B cell (primary cell): ENCODE results near the gene KREMEN2. TPM values are rescaled to one million over a fixed set of nuclear protein-coding genes. Genes with fewer than 3 reads are reported as not detected.

ENCODE experiments used
- ATAC-seq: fragments of 200-7000 bp; cut with Tn5 transposase; one replicate; pipeline ENCODE4 v1.10.0; 2021; ENCODE audit warnings: low read depth, mild to moderate bottlenecking, moderate number of reproducible peaks, moderate library complexity
- CTCF ChIA-PET: fragments of 350-600 bp; sonication (Branson Sonifier 250); formaldehyde crosslinking; loops from one replicate; lab custom pipeline; 2021; ENCODE audit warnings: antibody characterized with exemption, inconsistent platforms; lab: Charles Lee
- POLR2A ChIA-PET: fragments of 350-600 bp; sonication (Branson Sonifier 250); formaldehyde crosslinking; loops from one replicate; lab custom pipeline; 2021; ENCODE audit warnings: antibody characterized with exemption; lab: Charles Lee
- DNase-seq: peaks from one replicate; pipeline ENCODE4 v3.0.0; 2013
- H2AFZ ChIP-seq: 2 replicates; pipeline ENCODE4 v1.6.1; 2012; ENCODE audit warnings: mild to moderate bottlenecking, low read depth, low read length; ENCODE audit not compliant: insufficient read depth, poor library complexity, severe bottlenecking
- H3K27ac ChIP-seq, 2 donors: 1 replicate in 1 of 2; 2 replicates in 1 of 2; pipeline ENCODE4 v1.5.1; 2012 to 2013; ENCODE audit warnings: low read length in 2 of 2, mild to moderate bottlenecking in 2 of 2, moderate library complexity in 1 of 2
- H3K27me3 ChIP-seq, 4 experiments: fragments of 200-600 bp in 1 of 4; sonication (generic) in 1 of 4; replicated peaks in 1 of 4; 1 replicate in 2 of 4; 2 replicates in 2 of 4; pipeline versions ENCODE4 v1.6.1 to v1.7.0; 2013 to 2016; ENCODE audit warnings: low read length in 3 of 4, mild to moderate bottlenecking in 2 of 4, mixed read lengths in 1 of 4, moderate library complexity in 1 of 4; ENCODE audit not compliant: insufficient read depth in 4 of 4, control insufficient read depth in 3 of 4; ENCODE audit errors: control extremely low read depth in 1 of 4
- H3K36me3 ChIP-seq, 2 experiments: replicated peaks in 1 of 2; 1 replicate in 1 of 2; 2 replicates in 1 of 2; pipeline versions ENCODE4 v1.6.1 to v1.7.1; 2013; ENCODE audit warnings: low read length in 1 of 2; ENCODE audit not compliant: insufficient read depth in 2 of 2, control insufficient read depth in 1 of 2; ENCODE audit errors: control extremely low read depth in 1 of 2, extremely low read depth in 1 of 2
- H3K4me1 ChIP-seq, 2 donors: fragments of 200-600 bp in 1 of 2; sonication (generic) in 1 of 2; 1 replicate in 1 of 2; 2 replicates in 1 of 2; pipeline versions ENCODE4 v1.5.1 to v1.6.1; 2013 to 2017; ENCODE audit warnings: low read length in 2 of 2; ENCODE audit not compliant: control insufficient read depth in 2 of 2, insufficient read depth in 2 of 2
- H3K4me2 ChIP-seq: replicated peaks from 2 replicates; pipeline ENCODE3; 2012; ENCODE audit warnings: mild to moderate bottlenecking, low read depth, low read length; ENCODE audit not compliant: poor library complexity, severe bottlenecking
- H3K4me3 ChIP-seq, 5 experiments: fragments of 200-600 bp in 1 of 5; sonication (generic) in 1 of 5; 1 replicate in 3 of 5; 2 replicates in 2 of 5; pipeline versions ENCODE4 v1.5.1 to v1.7.0; 2011 to 2016; ENCODE audit warnings: low read length in 4 of 5, mild to moderate bottlenecking in 4 of 5, low read depth in 2 of 5, control low read depth in 1 of 5, moderate library complexity in 1 of 5; ENCODE audit not compliant: insufficient read depth in 1 of 5; ENCODE audit errors: control extremely low read depth in 1 of 5, extremely low read depth in 1 of 5
- H3K79me2 ChIP-seq: fragments of 200-600 bp; sonication (generic); one replicate; pipeline ENCODE4 v1.6.0; 2016; ENCODE audit warnings: low read length; ENCODE audit not compliant: control insufficient read depth, insufficient read depth
- H3K9ac ChIP-seq: fragments of 200-600 bp; sonication (generic); 2 replicates; pipeline ENCODE4 v1.6.1; 2017; ENCODE audit warnings: mild to moderate bottlenecking, low read length, moderate library complexity
- H3K9me3 ChIP-seq, 3 donors: one replicate each; pipeline versions ENCODE4 v1.6.1 to v1.7.1; 2013; ENCODE audit warnings: low read length in 2 of 3; ENCODE audit not compliant: control insufficient read depth in 2 of 3, insufficient read depth in 1 of 3; ENCODE audit errors: control extremely low read depth in 1 of 3
- H4K20me1 ChIP-seq: 2 replicates; pipeline ENCODE4 v1.6.0; 2012; ENCODE audit warnings: mild to moderate bottlenecking, low read length; ENCODE audit not compliant: insufficient read depth, control insufficient read depth, poor library complexity, severe bottlenecking
- H3K27ac Mint-ChIP-seq: one replicate; pipeline ENCODE4 v1.8.0; 2021; ENCODE audit warnings: mixed read lengths
- H3K27me3 Mint-ChIP-seq: one replicate; pipeline ENCODE4 v1.8.0; 2021; ENCODE audit warnings: mixed read lengths
- H3K4me1 Mint-ChIP-seq: one replicate; pipeline ENCODE4 v1.8.0; 2021; ENCODE audit warnings: mixed read lengths
- H3K4me3 Mint-ChIP-seq: one replicate; pipeline ENCODE4 v1.8.0; 2021; ENCODE audit warnings: mixed read lengths
- H3K9me3 Mint-ChIP-seq: one replicate; pipeline ENCODE4 v1.8.0; 2022; ENCODE audit warnings: mixed read lengths; ENCODE audit not compliant: insufficient read depth
- EZH2 ChIP-seq: IDR thresholded peaks from 2 replicates; pipeline ENCODE4 v1.6.1; 2012; ENCODE audit warnings: borderline replicate concordance, low read depth, mild to moderate bottlenecking, moderate library complexity, low read length; ENCODE audit not compliant: insufficient read depth, poor library complexity, severe bottlenecking
- WGBS: methylation state at CpG from one replicate; pipeline ENCODE4 v1.1.5; 2013; ENCODE audit warnings: missing lambda C conversion rate; ENCODE audit not compliant: insufficient coverage; 5-methylcytosine and 5-hydroxymethylcytosine counted together
- intact Hi-C: fragments of 100-400 bp; cut with micrococcal nuclease; formaldehyde crosslinking; loops from one replicate; pipeline ENCODE4 v1.10.0; 2022
- polyA plus RNA-seq: library from polyadenylated mRNA; depleted of rRNA; stranded (reverse); fragments of >200 nt; gene quantifications from 2 replicates; pipeline ENCODE4 v1.2.3, GENCODE V29; 2012
- total RNA-seq, 2 donors: library from RNA; stranded (reverse); fragments of 120-200 nt in 1 of 2; gene quantifications; 1 replicate in 1 of 2; 2 replicates in 1 of 2; pipeline versions ENCODE4 v1.2.3 to v1.2.4, GENCODE V29; 2013 to 2022
- TF ChIP-seq, protein P1 (sequence below): fragments of 200-600 bp; IDR thresholded peaks from one replicate; pipeline ENCODE4 v1.8.0; 2022; ENCODE audit warnings: antibody characterized with exemption, mild to moderate bottlenecking

Gene KREMEN2
- total and polyA plus RNA-seq, 2 donors (not counting 1 experiment from before 2014, with no cell fraction given), result 0.17 to 1.1 TPM

GRCh38 chr16:2924901-2925755 is 38.9 kb upstream of the KREMEN2 start:
- Histone ChIP-seq H4K20me1 (peaks cover 5% of the 10 kb centered on the region), H3K27me3 (no peaks in the 10 kb centered on the region), H3K36me3 (peaks cover 0 to 6% of the 10 kb centered on the region in 2 experiments), H3K4me2 (no peak overlapping the region), H3K9ac (no peak overlapping the region), H3K9me3 (no peaks in the 10 kb centered on the region), H3K4me1 (peaks cover 4 to 9% of the 10 kb centered on the region in 2 donors), H3K79me2 (peaks cover 14% of the 10 kb centered on the region), H2AFZ (no peak overlapping the region), H3K27ac (no peak overlapping the region), H3K4me3 (no peak overlapping the region)
- H3K27ac Mint-ChIP-seq, result no peak overlapping the region
- intact Hi-C loops, result no loop called here
- 87% methylated on average over 34 of the region's 42 CpGs for WGBS
- CTCF ChIA-PET, result interaction anchor here (0.8 kb wide), 1 partner anchor 28 kb away, joined by 3 read pairs; no protein-coding TSS in a partner anchor
- ATAC-seq (no peak), DNase-seq (no peak)
- POLR2A ChIA-PET, result no interaction called here
- TF ChIP-seq, protein P1, sequence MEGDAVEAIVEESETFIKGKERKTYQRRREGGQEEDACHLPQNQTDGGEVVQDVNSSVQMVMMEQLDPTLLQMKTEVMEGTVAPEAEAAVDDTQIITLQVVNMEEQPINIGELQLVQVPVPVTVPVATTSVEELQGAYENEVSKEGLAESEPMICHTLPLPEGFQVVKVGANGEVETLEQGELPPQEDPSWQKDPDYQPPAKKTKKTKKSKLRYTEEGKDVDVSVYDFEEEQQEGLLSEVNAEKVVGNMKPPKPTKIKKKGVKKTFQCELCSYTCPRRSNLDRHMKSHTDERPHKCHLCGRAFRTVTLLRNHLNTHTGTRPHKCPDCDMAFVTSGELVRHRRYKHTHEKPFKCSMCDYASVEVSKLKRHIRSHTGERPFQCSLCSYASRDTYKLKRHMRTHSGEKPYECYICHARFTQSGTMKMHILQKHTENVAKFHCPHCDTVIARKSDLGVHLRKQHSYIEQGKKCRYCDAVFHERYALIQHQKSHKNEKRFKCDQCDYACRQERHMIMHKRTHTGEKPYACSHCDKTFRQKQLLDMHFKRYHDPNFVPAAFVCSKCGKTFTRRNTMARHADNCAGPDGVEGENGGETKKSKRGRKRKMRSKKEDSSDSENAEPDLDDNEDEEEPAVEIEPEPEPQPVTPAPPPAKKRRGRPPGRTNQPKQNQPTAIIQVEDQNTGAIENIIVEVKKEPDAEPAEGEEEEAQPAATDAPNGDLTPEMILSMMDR, result no peak
- no peak for TF ChIP-seq EZH2
- H3K4me3 Mint-ChIP-seq, result no peak overlapping the region
- no peaks in the 10 kb centered on the region for H3K27me3 Mint-ChIP-seq
- no peaks in the 10 kb centered on the region for H3K9me3 Mint-ChIP-seq
- peaks cover 7% of the 10 kb centered on the region for H3K4me1 Mint-ChIP-seq
